Lower lobe of right lung (tissue), 2 donors: ENCODE results near the gene AQP4. TPM values are rescaled to one million over a fixed set of nuclear protein-coding genes. Genes with fewer than 3 reads are reported as not detected.

Experiments used
- ATAC-seq, 2 donors: fragments of 200-7000 bp; cut with Tn5 transposase; one replicate each; pipeline ENCODE4 v1.9.1; 2020 to 2022; ENCODE audit warnings: mild to moderate bottlenecking in 2 of 2, moderate library complexity in 2 of 2
- DNase-seq: peaks from one replicate; pipeline ENCODE4 v3.0.0-alpha.2; 2020
- H3K27ac ChIP-seq: fragments of 200-600 bp; one replicate; pipeline ENCODE4 v1.8.0; 2022
- H3K27me3 ChIP-seq: fragments of 200-600 bp; one replicate; pipeline ENCODE4 v1.8.0; 2022; ENCODE audit warnings: low read depth
- H3K36me3 ChIP-seq: fragments of 200-600 bp; one replicate; pipeline ENCODE4 v1.8.0; 2022; ENCODE audit warnings: mild to moderate bottlenecking
- H3K4me1 ChIP-seq: fragments of 200-600 bp; one replicate; pipeline ENCODE4 v1.8.0; 2022
- H3K4me3 ChIP-seq: fragments of 200-600 bp; one replicate; pipeline ENCODE4 v1.8.0; 2022; ENCODE audit warnings: mild to moderate bottlenecking
- H3K9me3 ChIP-seq: fragments of 200-600 bp; one replicate; pipeline ENCODE4 v1.8.0; 2022
- CTCF ChIP-seq: fragments of 200-600 bp; IDR thresholded peaks from one replicate; pipeline ENCODE4 v1.8.0; 2022; ENCODE audit warnings: antibody characterized with exemption, mild to moderate bottlenecking
- intact Hi-C: fragments of 100-400 bp; cut with DNase I; formaldehyde crosslinking; loops from one replicate; pipeline ENCODE4 v1.11.0; 2022
- total RNA-seq: library from RNA; stranded (reverse); fragmentation: NEBNext Ultra II Directional; extraction: Animal tissue kit (Norgen Biotek cat#: 25700); gene quantifications from one replicate; pipeline ENCODE4 v1.2.1, GENCODE V29; 2021
- donor health status: DM: no; HTN: yes; CAD: no; lungs with severe emphysema.

The AQP4 gene
- total RNA-seq, 1 donor from 2014 or later: 301 TPM

GRCh38 chr18:26874283-26874682 is 8.8 kb upstream of the AQP4 start:
- no peak for ATAC-seq
- TF ChIP-seq CTCF: no peak
- H3K27me3 ChIP-seq: no peaks in the 10 kb centered on the region
- H3K36me3 ChIP-seq: no peaks in the 10 kb centered on the region
- DNase-seq: no peak
- H3K9me3 ChIP-seq: no peaks in the 10 kb centered on the region
- no peak overlapping the region for H3K4me3 ChIP-seq
- no peak overlapping the region for H3K27ac ChIP-seq
- H3K4me1 ChIP-seq: no peaks in the 10 kb centered on the region
- intact Hi-C loops: no loop called here

- H3K27me3 ChIP-seq: peaks cover under 1% of the 10 kb centered on the region
- no peak overlapping the region for H3K4me3 ChIP-seq
- H3K4me1 ChIP-seq: peaks cover 11% of the 10 kb centered on the region
- H3K36me3 ChIP-seq: no peaks in the 10 kb centered on the region
- no peak for TF ChIP-seq CTCF
- ATAC-seq: no peak
- H3K27ac ChIP-seq: no peak overlapping the region
- H3K9me3 ChIP-seq: no peaks in the 10 kb centered on the region
- no peak for DNase-seq
- intact Hi-C loops: no loop called here
Measured at GRCh38 chr18:26869640-26870039, 4.1 kb upstream of the AQP4 start.

GRCh38 chr18:26868968-26869586 is 3.6 kb upstream of the AQP4 start:
- H3K9me3 ChIP-seq: no peaks in the 10 kb centered on the region
- H3K27ac ChIP-seq: peak overlapping the region; percentile 70
- intact Hi-C loops: no loop called here
- H3K4me3 ChIP-seq: peak overlapping the region; percentile 17
- peaks cover 11% of the 10 kb centered on the region for H3K4me1 ChIP-seq
- ATAC-seq (no peak), DNase-seq (no peak)
- H3K27me3 ChIP-seq: peaks cover 6% of the 10 kb centered on the region
- H3K36me3 ChIP-seq: no peaks in the 10 kb centered on the region
- no peak for TF ChIP-seq CTCF

GRCh38 chr18:26867471-26867870 is 2.0 kb upstream of the AQP4 start:
- intact Hi-C loops: no loop called here
- peaks cover 16% of the 10 kb centered on the region for H3K27me3 ChIP-seq
- H3K4me1 ChIP-seq: peaks cover 11% of the 10 kb centered on the region
- H3K4me3 ChIP-seq: no peak overlapping the region
- ATAC-seq: no peak
- H3K9me3 ChIP-seq: no peaks in the 10 kb centered on the region
- H3K36me3 ChIP-seq: no peaks in the 10 kb centered on the region
- TF ChIP-seq CTCF: no peak
- peak overlapping the region; percentile 70 for H3K27ac ChIP-seq
- no peak for DNase-seq

GRCh38 chr18:26864658-26865057 is 849 bp downstream of the AQP4 start:
- no peak for TF ChIP-seq CTCF
- peaks cover 16% of the 10 kb centered on the region for H3K27me3 ChIP-seq
- no peak for DNase-seq
- peak overlapping the region; percentile 76 for H3K27ac ChIP-seq
- peak; percentile 43 to 51 for ATAC-seq
- peaks cover 16% of the 10 kb centered on the region for H3K36me3 ChIP-seq
- intact Hi-C loops: no loop called here
- peaks cover 11% of the 10 kb centered on the region for H3K4me1 ChIP-seq
- no peaks in the 10 kb centered on the region for H3K9me3 ChIP-seq
- peak overlapping the region; percentile 53 for H3K4me3 ChIP-seq
